Effector CD8-positive, alpha-beta T cell (primary cell): ENCODE results near the gene FLNB.
"Not testable (repeated sequence)": the region's sequence is repeated elsewhere in the genome, so short reads cannot be mapped to it uniquely, and the experiment has no call there.

ENCODE experiments used
- DNase-seq: peaks from one replicate; lab custom pipeline; 2025; lab: John Stamatoyannopoulos, UW

The FLNB gene

DNA sequence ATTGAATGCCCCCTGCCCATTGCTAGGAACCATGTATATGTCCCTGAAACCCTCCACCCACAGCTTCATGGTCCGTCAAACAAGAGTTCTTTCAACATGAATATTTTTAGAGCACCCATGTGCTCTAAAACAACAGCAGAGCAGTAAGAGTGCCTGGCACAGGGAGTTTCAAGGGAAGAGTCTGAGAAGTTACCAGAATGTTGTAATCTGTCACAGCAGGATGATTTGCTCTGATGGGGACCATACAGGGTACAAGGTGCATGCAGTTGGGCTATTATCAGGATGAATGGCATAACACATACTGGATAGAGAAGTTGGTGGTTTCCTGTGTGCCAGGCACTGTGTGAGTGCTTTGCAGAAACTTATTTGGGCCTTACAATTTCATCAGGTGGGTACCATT is 27.8 kb upstream of the FLNB start:
- no peak for DNase-seq

DNA sequence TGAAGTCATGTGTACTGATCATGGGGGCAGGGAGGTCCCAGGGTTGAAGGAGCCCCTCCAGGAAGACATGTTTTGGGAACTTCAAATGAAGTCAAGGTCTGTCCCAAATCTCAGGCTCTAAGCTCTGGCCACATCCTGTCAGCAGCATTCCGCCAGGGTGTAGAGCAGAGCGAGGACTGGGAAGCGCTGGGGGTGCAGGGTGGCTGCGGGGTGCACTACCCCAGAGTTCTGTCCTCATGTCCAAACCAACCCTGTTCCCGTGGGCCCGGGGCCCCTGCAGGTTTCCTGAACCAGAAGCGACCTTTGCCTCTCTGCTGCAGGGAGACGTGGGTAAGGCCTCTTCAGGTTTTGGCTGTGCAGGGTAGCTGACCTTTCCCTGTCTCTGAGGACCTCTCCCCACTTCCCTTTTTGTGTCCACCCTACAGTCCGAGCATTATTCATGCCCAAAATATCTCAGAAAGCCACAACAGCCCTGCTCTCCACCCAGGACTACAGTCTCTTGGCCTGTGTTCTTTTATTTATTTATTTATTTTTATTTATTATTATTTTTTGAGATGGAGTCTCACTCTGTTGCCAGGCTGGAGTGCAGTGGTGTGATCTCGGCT is 26.6 kb upstream of the FLNB start:
- no peak for DNase-seq

DNA sequence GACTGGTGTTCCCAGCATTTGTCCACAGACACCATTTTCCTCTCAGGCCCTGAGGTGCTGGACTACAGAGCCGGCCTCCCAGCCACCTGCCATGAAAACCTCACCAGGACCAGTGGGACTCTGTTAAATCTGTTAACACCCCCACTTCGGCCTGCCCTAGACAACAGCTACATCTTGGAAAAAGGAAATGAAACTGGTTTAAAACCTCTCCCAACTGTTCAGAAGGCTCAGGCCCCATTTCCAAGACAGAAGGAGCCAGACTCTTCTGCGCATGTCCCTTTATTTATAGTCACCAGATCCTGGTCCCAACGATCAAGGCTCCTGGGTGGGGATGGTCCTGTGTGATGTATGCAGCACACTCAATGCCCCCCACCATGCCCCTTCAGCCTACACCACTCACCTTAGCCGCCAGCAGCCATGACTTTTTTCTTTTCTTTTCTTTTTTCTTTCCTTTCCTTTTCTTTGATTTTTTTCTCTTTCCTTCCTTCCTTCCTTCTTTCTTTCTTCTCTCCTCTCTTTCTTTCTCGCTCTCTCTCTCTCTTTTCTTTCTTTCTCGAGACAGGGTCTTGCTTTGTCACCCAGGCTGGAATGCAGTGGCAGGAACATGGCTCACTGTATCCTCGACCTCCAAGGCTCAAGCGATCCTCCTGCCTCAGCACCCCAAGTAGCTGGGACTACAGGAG is 25.5 kb upstream of the FLNB start:
- DNase-seq: no peak

DNA sequence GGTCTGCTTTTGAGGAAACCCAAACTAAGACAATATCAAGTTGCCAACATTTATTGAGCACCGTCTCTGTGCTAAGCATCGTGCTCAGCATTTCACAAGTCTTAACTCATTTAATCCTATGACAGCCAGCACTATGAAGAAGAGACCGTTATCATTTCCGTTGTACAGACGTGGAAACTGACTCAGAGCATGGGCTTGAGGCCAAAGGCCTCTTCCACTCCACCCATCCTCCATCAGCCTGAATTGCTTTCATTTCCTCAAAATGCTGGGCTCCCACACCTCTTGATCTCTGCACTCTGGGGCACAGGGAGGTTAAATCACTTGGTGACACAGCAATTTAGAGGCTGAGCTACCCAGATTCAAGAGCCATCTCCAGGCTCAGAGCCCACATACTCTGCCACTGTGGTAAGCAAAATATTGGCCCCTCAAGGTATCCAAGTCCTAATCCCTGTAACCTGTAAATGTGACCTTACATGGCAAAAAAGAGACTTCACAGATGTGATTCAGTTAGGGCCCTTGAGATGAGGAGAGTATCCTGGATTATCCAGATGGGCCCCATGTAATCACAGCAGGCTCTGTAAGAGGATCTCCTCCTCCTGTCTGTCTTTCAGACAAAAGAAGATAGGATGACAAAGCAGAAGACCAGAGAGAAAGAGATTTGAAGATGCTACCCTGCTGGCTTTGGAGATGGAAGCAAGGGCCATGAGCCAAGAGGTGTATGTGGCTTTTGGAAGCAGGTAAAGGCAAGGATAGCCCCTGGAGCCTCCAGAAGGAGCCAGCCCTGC is 24.3 kb upstream of the FLNB start:
- DNase-seq: no peak

DNA sequence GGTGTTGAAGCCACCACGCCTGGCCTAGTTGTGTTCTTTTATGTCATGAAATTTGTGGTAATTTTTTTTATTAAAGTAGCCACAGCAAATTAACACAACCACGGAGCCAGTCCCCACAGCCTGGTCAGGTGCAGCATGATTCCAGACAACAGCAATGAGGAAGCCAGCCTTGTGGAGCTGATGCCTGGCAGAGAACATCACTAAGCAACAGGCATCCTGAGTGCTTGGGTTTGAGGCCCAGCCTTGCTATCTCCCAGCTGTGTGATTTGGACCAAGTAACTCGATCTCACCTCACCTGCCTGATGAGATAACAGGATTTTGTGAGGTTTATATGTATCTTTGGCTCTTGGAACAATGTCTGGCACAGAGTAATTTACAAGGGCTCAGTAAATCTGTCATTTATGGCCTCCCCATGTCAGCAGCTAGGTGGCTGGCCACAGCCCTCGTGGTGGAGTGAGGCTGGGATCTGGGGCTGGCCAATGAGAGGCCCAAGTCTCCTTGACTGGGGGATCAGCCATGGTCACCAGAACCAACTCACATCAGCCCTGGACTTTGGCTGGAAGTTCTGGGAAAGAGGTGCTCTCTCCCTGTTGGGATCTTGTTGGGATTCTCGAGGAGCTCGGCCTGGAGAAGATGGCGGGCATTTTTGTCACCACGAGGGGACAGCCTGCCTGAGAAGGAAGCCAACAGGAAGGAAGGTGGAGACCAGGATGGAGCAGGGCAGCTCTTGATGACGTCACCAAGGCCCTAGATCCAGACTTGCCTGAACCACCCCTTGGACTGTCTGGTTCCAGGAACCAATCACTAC is 22.8 kb upstream of the FLNB start:
- DNase-seq: no peak

DNA sequence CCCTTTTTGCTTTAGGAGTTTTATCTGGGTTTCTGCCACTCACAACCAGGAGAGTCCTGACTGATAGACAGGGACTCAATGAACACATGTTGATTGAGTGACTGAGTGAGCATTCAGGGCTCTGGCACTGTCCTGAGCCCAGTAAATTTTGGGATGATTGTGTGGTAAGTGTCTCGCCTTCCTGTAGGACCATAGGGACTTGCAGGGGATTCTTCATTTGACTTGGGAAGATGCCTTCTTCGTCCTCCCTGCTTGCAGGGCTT is 22.3 kb upstream of the FLNB start:
- DNase-seq: no peak

DNA sequence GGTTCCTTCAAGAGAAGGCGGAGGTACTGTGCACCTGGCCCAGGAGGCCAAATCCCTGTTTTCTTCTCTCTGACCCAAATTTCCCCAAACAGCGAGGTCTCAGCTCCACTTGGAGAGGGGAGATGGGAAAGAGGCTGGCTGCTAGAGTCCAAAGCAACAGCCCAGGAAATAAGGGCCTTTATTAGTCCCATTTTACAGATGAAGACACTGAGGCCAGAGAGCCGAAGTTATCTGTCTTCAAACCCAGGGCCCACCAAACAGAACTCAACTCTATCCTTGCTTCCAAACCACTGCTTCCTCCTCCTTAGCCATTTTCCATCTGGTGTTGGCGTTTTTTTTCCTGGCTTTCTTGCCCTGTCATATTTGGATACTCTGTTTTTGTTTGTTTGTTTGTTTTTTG is 22.0 kb upstream of the FLNB start:
- DNase-seq: no peak

DNA sequence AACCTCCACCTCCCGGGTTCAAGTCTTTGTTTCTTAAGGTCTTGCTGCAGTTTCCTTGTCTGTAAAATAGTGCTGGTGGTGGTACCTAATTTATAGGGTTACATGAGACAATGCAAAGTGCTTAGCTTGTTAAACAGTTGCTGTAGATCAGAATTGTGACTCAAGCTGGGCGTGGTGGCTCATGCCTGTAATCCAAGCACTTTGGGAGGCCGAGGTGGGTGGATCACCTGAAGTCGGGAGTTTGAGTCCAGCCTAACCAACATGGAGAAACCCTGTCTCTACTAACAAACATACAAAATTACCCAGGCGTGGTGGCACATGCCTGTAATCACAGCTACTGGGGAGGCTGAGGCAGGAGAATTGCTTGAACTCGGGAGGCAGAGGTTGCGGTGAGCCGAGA is 19.0 kb upstream of the FLNB start:
- DNase-seq: not testable (repeated sequence)

DNA sequence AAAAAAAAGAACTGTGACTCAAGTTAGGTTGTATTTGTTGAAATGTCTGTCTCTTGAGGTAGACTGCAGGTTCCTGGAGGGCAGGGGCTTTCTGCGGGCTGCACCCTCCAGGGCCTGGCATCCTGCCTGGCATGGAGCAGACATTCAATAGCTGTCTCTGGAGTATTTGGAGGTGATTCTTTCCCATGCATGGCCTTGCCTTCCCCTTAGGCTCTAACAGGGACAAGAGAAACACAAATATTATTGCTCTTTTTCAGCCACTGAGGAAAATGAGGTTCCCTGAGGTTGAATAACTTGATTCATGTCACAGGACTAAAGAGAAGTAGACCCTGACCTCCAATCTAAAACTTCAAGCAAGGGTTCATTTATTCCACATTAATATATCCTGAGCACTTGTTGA is 18.6 kb upstream of the FLNB start:
- DNase-seq: no peak

DNA sequence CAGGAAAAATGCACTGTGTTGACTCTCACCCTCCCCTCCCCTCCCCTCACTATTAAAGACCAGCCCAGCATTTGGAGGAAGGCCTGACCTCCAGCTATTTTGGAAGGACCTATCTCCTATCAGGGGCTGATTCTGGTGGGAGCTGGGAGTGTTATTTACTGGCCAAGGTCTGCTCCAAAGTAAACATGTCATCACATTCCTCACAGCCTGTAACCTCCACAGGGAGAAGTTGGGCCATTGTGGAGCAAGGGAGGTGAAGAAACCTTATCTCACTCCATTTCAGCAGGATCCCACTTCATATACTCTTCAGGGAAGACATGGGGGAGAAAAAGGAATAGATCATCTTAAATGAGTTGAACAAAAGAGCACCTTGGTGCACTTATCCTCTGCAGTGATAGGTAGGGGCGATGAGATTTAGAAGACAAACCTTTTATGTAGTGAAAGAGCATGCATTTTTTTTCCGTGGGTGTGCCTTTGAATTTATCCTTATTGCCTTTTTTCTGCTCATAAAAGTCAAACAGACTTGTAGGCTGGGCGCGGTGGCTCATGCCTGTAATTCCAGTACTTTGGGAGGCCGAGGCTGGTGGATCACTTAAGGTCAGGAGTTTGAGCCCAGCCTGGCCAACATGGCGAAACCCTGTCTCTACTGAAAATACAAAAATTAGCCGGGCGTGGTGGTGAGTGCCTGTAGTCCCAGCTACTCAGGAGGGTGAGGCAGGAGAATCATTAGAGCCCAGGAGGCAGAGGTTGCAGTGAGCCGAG is 15.6 kb upstream of the FLNB start:
- DNase-seq: no peak

DNA sequence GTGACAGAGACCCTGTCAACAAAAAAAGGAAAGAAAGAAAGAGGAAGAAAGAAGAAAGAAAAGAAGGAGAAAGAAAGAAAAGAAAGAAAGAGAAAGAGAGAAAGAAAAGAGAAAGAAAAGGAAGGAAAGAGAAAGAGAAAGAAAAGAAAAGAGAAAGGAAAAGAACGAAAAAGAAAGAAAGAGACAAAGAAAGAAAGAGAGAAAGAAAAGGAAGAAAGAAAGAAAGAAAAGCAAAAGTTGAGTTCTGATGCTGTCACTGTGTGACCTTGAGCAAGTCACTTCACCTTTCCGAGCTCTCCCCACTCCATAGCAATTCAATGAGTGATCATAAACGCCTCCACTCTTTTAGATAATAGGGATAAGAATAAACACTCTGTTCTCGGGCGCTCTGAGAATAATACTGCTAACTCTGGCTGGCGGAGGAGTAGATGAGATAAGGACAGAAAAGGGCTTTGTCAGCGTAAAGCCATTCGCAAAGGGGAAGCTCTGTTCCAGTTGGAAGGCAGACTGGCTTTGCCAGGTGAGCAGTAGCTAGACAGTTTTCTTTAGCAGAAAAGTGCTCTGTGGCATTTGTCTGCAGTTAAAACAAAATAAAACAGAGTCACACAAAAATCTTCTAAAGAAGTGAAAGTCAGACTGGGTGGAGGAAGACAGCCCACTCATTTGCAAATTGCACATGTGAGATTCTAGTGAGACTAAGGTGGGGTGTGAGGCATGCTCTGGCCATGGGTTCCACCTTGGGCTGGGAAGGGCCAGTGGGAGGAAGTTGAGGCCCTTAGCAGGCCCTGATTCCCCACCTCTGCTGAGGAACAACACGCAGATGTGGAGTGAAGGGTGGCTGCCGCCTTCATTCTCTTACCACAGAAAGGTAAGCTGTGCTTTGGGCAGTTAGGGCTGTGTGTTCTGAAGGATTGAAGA is 9.6 kb upstream of the FLNB start:
- DNase-seq: no peak

DNA sequence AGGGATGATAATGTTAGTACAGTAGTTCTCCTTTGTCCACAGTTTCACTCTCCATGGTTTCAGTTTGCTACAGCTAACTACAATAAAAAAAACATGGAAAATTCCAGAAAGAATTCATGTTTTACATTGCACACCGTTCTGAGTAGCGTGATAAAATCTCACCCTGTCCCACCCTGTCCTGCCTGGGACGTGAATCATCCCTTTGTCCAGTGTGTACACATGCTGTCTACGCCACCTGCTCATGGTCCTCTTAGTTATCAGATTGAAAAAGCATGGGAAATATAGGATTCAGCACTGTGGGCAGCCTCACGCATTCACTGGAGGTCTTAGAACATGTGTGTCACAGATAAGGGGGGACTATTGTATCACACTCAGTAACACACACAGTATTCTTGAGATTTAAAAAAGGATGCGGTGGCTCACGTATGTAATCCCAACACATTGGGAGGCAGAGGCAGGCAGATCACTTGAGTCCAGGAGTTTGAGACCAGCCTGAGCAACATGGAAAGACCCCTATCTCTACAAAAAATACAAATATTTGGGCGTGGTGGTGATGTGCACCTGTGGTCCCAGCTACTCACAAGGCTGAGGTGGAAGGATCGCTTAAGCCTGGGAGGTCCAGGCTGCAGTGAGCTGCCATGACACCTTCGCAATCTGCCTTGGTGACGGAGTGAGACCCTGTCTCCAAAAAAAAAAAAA is 8.7 kb upstream of the FLNB start:
- DNase-seq: no peak

DNA sequence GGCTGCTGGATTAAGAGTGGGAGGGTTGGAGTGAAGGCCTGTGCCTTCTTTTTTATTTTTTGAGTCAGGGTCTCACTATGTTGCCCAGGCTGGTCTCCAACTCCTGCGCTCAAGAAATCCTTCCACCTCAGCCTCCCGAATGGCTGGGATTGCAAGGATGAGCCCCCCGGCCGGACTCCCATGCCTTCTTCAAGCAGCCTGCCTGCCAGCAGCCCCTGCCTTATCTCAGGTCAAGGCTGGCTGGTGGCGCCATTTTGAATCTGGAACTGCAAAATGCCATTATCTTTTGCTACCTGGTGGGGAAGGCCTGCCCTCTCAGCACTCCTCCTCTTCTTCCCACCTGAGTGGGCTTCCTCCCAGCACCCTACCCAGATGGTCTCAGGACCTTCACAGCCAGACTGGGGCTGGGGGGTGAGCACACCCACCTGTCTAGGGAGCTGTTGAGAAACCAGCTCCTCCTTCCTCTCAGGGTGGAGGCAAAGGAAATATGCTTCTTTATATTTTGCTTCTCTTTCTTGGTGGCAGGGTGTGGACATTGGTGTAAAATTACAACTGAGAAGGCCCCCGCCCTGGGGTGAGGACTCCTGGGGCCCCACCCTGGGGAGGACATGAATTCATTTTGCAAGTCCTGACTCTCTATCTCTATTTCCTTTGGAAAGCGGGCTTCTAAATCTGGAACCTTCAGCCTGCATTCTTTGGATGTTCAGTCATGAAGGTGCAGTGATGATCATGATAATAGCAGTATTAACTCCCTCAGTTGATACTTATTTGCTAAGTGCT is 7.7 kb upstream of the FLNB start:
- DNase-seq: no peak

DNA sequence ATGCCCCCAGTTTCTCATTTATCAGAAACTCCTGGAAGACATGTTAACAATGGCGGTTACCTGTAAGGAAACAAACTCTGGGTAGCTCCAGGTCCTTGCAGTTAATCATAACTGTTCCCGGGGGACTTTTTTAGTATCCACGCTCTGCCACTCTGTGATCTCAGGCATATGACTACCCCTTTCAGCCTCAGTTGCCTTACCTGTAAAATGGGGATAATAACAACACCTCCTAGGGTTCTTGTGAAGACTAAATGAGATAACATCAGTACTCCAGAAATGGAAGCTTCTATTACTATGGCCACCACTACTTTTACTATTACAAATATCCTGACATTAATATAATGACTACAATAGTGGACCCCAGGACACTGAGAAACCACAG is 7.1 kb upstream of the FLNB start:
- no peak for DNase-seq

DNA sequence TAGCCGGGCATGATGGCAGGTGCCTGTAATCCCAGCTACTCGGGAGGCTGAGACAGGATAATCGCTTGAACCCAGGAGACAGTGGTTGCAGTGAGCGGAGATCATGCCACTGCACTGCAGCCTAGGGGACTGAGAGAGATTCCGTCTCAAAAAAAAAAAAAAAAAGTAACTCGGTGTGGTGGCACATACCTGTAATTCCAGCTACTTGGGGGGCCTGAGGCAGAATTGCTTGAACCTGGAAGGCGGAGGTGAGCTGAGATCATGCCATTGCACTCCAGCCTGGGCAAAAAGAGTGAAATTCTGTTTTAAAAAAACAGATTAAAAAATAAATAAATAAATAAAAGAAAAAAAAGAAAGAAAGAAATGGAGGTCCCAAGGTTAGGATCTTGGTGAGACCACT is 6.2 kb upstream of the FLNB start:
- no peak for DNase-seq

DNA sequence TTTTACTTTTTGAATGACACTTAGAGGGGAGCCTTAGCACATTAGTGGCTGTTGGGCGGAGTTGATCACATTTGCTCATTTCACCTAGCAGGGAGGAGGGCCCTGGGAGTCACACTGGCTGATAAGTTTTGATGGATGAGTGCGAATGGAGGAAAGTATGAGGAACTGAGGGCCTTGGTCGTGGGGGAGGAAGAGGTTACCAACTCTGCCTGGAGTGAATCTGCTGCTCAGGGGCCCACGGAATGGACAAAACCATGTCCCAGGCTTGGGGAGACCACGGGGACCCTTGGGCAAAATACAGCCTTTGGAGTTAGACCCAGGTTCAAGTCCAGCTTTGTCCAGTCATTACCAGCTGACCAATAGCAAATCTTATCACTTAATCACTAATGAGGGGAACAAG is 5.1 kb upstream of the FLNB start:
- no peak for DNase-seq

DNA sequence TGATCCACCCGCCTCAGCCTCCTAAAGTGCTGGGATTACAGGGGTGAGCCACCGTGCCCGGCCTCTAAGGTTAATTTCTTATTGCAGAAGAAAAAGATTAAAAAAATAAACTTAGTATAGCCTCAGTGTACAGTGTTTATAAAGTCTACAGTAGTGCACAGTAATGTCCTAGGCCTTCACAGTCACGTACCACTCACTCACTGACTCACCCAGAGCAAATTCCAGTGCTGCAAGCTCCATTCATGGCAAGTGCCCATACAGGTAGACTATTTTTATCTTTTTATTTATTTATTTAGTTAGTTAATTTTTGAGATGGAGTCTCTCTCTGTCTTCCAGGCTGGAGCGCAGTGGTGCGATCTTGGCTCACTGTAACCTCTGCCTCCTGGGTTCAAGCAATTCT is 3.2 kb upstream of the FLNB start:
- no peak for DNase-seq

DNA sequence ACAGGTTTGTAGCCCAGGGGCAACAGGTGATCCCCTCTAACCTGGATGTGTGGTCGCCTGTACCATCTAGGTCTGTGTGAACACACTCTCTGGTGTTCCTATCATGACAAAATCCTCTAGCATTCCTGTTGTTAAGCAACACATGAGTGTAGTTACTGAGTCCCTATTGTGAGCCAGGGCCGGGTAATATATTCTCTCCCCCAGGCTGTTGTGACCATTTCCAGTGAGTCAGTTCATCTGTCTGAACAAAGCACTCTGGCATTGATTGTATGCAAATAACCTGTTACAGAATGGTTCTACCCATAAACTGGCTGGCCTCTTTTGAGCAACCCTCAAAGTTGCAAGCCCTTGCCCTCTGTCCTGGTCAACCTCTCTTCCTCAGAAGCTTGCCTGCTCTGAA is 2.6 kb upstream of the FLNB start:
- no peak for DNase-seq

DNA sequence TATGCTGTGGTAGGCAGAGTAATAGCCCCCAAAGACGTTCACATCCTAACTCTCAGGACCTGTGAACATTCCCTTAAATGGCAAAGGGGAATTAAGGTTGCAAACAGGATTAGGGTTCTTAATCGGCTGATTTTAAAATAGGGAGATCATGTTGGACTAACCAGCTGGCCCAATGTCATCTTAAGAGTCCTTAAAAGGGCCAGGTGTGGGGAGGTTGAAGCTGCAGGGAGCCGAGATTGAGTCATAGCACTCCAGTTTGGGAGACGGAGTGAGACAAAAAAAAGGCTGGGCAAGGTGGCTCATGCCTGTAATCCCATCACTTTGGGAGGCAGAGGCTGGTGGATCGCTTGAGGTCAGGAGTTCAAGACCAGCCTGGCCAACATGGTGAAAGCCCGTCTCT is 1.6 kb upstream of the FLNB start:
- no peak for DNase-seq
